ENCODE data around the gene VILL.
"Not testable (repeated sequence)": the region's sequence is repeated elsewhere in the genome, so short reads cannot be mapped to it uniquely, and the experiment has no call there.

VILL gene

GRCh38 chr3:38030126-38031021 is 39.8 kb downstream of the VILL start:
- H3K36me3 Mint-ChIP-seq (ENCODE audit: low read depth) = peaks cover 4% of the 10 kb centered on the region
- no peaks in the 10 kb centered on the region for H3K9me3 Mint-ChIP-seq
- no peak overlapping the region for H3K27ac Mint-ChIP-seq
- DNase-seq (ENCODE audit: low spot score) = no peak
- peaks cover 31% of the 10 kb centered on the region for H3K4me1 Mint-ChIP-seq (ENCODE audit: low read depth)
- peak overlapping the region; percentile 25 for H3K4me3 Mint-ChIP-seq
- peaks cover 38% of the 10 kb centered on the region for H3K27me3 Mint-ChIP-seq (ENCODE audit: low read depth)

GRCh38 chr3:38031022-38031994 is 40.7 kb downstream of the VILL start:
- H3K4me1 Mint-ChIP-seq (ENCODE audit: low read depth) = peaks cover 25% of the 10 kb centered on the region
- peak overlapping the region; percentile 25 for H3K4me3 Mint-ChIP-seq
- H3K27me3 Mint-ChIP-seq (ENCODE audit: low read depth) = peaks cover 36% of the 10 kb centered on the region
- peaks cover 4% of the 10 kb centered on the region for H3K36me3 Mint-ChIP-seq (ENCODE audit: low read depth)
- no peak for DNase-seq (ENCODE audit: low spot score)
- peak overlapping the region; percentile 35 for H3K27ac Mint-ChIP-seq
- H3K9me3 Mint-ChIP-seq = no peaks in the 10 kb centered on the region

GRCh38 chr3:38032328-38032865 is 41.8 kb downstream of the VILL start:
- DNase-seq (ENCODE audit: low spot score) = no peak
- Mint-ChIP-seq H3K36me3 (ENCODE audit: low read depth) (peaks cover 4% of the 10 kb centered on the region), H3K27me3 (ENCODE audit: low read depth) (peaks cover 35% of the 10 kb centered on the region), H3K4me1 (ENCODE audit: low read depth) (peaks cover 30% of the 10 kb centered on the region), H3K4me3 (no peak overlapping the region), H3K27ac (no peak overlapping the region), H3K9me3 (no peaks in the 10 kb centered on the region)

GRCh38 chr3:38033586-38033985 is 43.0 kb downstream of the VILL start:
- Mint-ChIP-seq H3K4me1 (ENCODE audit: low read depth) (peaks cover 37% of the 10 kb centered on the region), H3K36me3 (ENCODE audit: low read depth) (peaks cover 12% of the 10 kb centered on the region), H3K27me3 (ENCODE audit: low read depth) (peaks cover 23% of the 10 kb centered on the region)
- not testable (repeated sequence) for H3K27ac Mint-ChIP-seq; DNase-seq (ENCODE audit: low spot score); H3K9me3 Mint-ChIP-seq; H3K4me3 Mint-ChIP-seq

- H3K27me3 Mint-ChIP-seq (ENCODE audit: low read depth) = peaks cover 20% of the 10 kb centered on the region
- not testable (repeated sequence) for H3K27ac Mint-ChIP-seq; H3K4me3 Mint-ChIP-seq; DNase-seq (ENCODE audit: low spot score)
- peaks cover 41% of the 10 kb centered on the region for H3K4me1 Mint-ChIP-seq (ENCODE audit: low read depth)
- H3K36me3 Mint-ChIP-seq (ENCODE audit: low read depth) = peaks cover 13% of the 10 kb centered on the region
- peaks cover 13% of the 10 kb centered on the region for H3K9me3 Mint-ChIP-seq
Observed at GRCh38 chr3:38034335-38034734, 43.7 kb downstream of the VILL start.

GRCh38 chr3:38036286-38036685 is 45.7 kb downstream of the VILL start:
- peaks cover 13% of the 10 kb centered on the region for H3K36me3 Mint-ChIP-seq (ENCODE audit: low read depth)
- H3K27me3 Mint-ChIP-seq (ENCODE audit: low read depth) = peaks cover 12% of the 10 kb centered on the region
- no peak overlapping the region for H3K4me3 Mint-ChIP-seq

GRCh38 chr3:38036906-38037305 is 46.3 kb downstream of the VILL start:
- DNase-seq (ENCODE audit: low spot score) = no peak
- Mint-ChIP-seq H3K36me3 (ENCODE audit: low read depth) (peaks cover 13% of the 10 kb centered on the region), H3K4me1 (ENCODE audit: low read depth) (peaks cover 35% of the 10 kb centered on the region), H3K4me3 (no peak overlapping the region), H3K27me3 (ENCODE audit: low read depth) (peaks cover 12% of the 10 kb centered on the region), H3K9me3 (peaks cover 13% of the 10 kb centered on the region), H3K27ac (peak overlapping the region; percentile 11)

More at GRCh38 chr3:38036286-38036685, 45.7 kb downstream of the VILL start:
- DNase-seq (ENCODE audit: low spot score) = no peak
- Mint-ChIP-seq H3K9me3 (peaks cover 13% of the 10 kb centered on the region), H3K4me1 (ENCODE audit: low read depth) (peaks cover 41% of the 10 kb centered on the region), H3K27ac (no peak overlapping the region)

- peak overlapping the region; percentile 98 for H3K27ac Mint-ChIP-seq
- peaks cover 29% of the 10 kb centered on the region for H3K4me1 Mint-ChIP-seq (ENCODE audit: low read depth)
- peaks cover 9% of the 10 kb centered on the region for H3K27me3 Mint-ChIP-seq (ENCODE audit: low read depth)
- H3K36me3 Mint-ChIP-seq (ENCODE audit: low read depth) = peaks cover 12% of the 10 kb centered on the region
- peak overlapping the region; percentile 65 for H3K4me3 Mint-ChIP-seq
- peaks cover 13% of the 10 kb centered on the region for H3K9me3 Mint-ChIP-seq
- peak; percentile 21 for DNase-seq (ENCODE audit: low spot score)
Observed at GRCh38 chr3:38038447-38038911, 47.9 kb downstream of the VILL start.

GRCh38 chr3:38039101-38039898 is 48.7 kb downstream of the VILL start, which contains the start of gene DLEC1:
Gene DLEC1, plus strand, starts transcription at chr3:38039208. Its CDS starts 18 bp downstream, at chr3:38039226.
- peak; percentile 81 for DNase-seq (ENCODE audit: low spot score)
- peaks cover 28% of the 10 kb centered on the region for H3K4me1 Mint-ChIP-seq (ENCODE audit: low read depth)
- peaks cover 11% of the 10 kb centered on the region for H3K36me3 Mint-ChIP-seq (ENCODE audit: low read depth)
- H3K9me3 Mint-ChIP-seq = peaks cover 13% of the 10 kb centered on the region
- peak within 1 kb of the TSS; percentile 98 for H3K27ac Mint-ChIP-seq
- peak within 1 kb of the TSS; percentile 65 for H3K4me3 Mint-ChIP-seq
- peaks cover 8% of the 10 kb centered on the region for H3K27me3 Mint-ChIP-seq (ENCODE audit: low read depth)

- Mint-ChIP-seq H3K4me3 (peak overlapping the region; percentile 65), H3K36me3 (ENCODE audit: low read depth) (peaks cover 9% of the 10 kb centered on the region), H3K9me3 (peaks cover 13% of the 10 kb centered on the region), H3K27ac (peak overlapping the region; percentile 98), H3K4me1 (ENCODE audit: low read depth) (peaks cover 28% of the 10 kb centered on the region), H3K27me3 (ENCODE audit: low read depth) (peaks cover 7% of the 10 kb centered on the region)
- DNase-seq (ENCODE audit: low spot score) = peak; percentile 35
Observed at GRCh38 chr3:38039899-38040261, 49.3 kb downstream of the VILL start.

GRCh38 chr3:38040401-38040800 is 49.8 kb downstream of the VILL start:
- Mint-ChIP-seq H3K4me1 (ENCODE audit: low read depth) (peaks cover 28% of the 10 kb centered on the region), H3K36me3 (ENCODE audit: low read depth) (peaks cover 9% of the 10 kb centered on the region), H3K27me3 (ENCODE audit: low read depth) (peaks cover 10% of the 10 kb centered on the region), H3K4me3 (peak overlapping the region; percentile 65), H3K9me3 (peaks cover 13% of the 10 kb centered on the region), H3K27ac (peak overlapping the region; percentile 98)
- DNase-seq (ENCODE audit: low spot score) = no peak

GRCh38 chr3:38043486-38043885 is 52.9 kb downstream of the VILL start:
- no peak overlapping the region for H3K4me3 Mint-ChIP-seq
- peaks cover 16% of the 10 kb centered on the region for H3K4me1 Mint-ChIP-seq (ENCODE audit: low read depth)
- no peak overlapping the region for H3K27ac Mint-ChIP-seq
- H3K9me3 Mint-ChIP-seq = peaks cover 4% of the 10 kb centered on the region
- peaks cover 2% of the 10 kb centered on the region for H3K36me3 Mint-ChIP-seq (ENCODE audit: low read depth)
- H3K27me3 Mint-ChIP-seq (ENCODE audit: low read depth) = peaks cover 24% of the 10 kb centered on the region
- DNase-seq (ENCODE audit: low spot score) = no peak

- no peak overlapping the region for H3K27ac Mint-ChIP-seq
- no peaks in the 10 kb centered on the region for H3K9me3 Mint-ChIP-seq
- H3K4me3 Mint-ChIP-seq = no peak overlapping the region
- peaks cover 25% of the 10 kb centered on the region for H3K27me3 Mint-ChIP-seq (ENCODE audit: low read depth)
- no peaks in the 10 kb centered on the region for H3K36me3 Mint-ChIP-seq (ENCODE audit: low read depth)
- no peak for DNase-seq (ENCODE audit: low spot score)
- H3K4me1 Mint-ChIP-seq (ENCODE audit: low read depth) = no peaks in the 10 kb centered on the region
Observed at GRCh38 chr3:38046027-38046426, 55.4 kb downstream of the VILL start.
